Measurements from ENCODE around the gene PDE1A.
A peak's percentile ranks its signal among the peaks of the same experiment; 100 is the strongest.

Gene PDE1A

GRCh38 chr2:182128821-182129707 is 297.8 kb downstream of the PDE1A start:
- no peak for DNase-seq (ENCODE audit: low spot score)

GRCh38 chr2:182117196-182117595 is 309.6 kb downstream of the PDE1A start:
- no peak for DNase-seq (ENCODE audit: low spot score)

GRCh38 chr2:182116774-182117173 is 310.1 kb downstream of the PDE1A start:
- DNase-seq (ENCODE audit: low spot score): no peak

- DNase-seq (ENCODE audit: low spot score): no peak
Measured at GRCh38 chr2:182115258-182115657, 311.6 kb downstream of the PDE1A start.

- no peak for DNase-seq (ENCODE audit: low spot score)
Measured at GRCh38 chr2:182113334-182113733, 313.5 kb downstream of the PDE1A start.

GRCh38 chr2:182110347-182110746 is 316.5 kb downstream of the PDE1A start:
- no peak for DNase-seq (ENCODE audit: low spot score)

- DNase-seq (ENCODE audit: low spot score): no peak
Measured at GRCh38 chr2:182103526-182103925, 323.3 kb downstream of the PDE1A start.

GRCh38 chr2:182101263-182101662 is 325.6 kb downstream of the PDE1A start:
- peak; percentile 34 for DNase-seq (ENCODE audit: low spot score)

- no peak for DNase-seq (ENCODE audit: low spot score)
Measured at GRCh38 chr2:182098648-182099047, 328.2 kb downstream of the PDE1A start.

- peak; percentile 37 for DNase-seq (ENCODE audit: low spot score)
Measured at GRCh38 chr2:182097571-182098164, 329.2 kb downstream of the PDE1A start.

- DNase-seq (ENCODE audit: low spot score): no peak
Measured at GRCh38 chr2:182090486-182090885, 336.4 kb downstream of the PDE1A start.

Measured in NAMALWA (cell line).